HG02852 (cell line): ENCODE measurements around the gene TEAD1.

Experiments
- ATAC-seq: cut with Tn5 transposase; IDR thresholded peaks from one replicate; pipeline ENCODE4 v1.9.1; 2021; ENCODE audit warnings: mild to moderate bottlenecking, moderate library complexity; ENCODE audit not compliant: unreplicated experiment

Gene TEAD1

DNA sequence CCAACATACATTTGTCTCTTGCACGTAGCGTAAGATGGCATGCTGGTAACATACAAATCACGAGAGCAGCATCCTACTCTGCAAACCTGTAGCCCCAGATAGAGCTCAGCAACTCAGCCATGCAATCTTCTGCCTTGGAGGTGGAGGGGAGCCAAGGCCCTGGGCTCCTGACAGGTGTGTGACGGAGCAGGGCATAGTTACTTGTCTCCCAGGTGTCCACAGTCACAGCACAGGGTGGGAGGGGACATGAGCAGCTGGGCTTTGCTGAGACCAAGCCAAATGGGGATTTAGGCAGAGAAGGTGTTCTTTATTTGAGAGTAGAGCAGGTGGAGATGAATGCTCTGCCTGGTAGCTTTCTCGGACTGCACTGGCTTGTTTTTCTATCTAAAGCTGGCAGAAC is 111.7 kb downstream of the TEAD1 start:
- ATAC-seq: no peak

GRCh38 chr11:12786450-12786849 is 112.2 kb downstream of the TEAD1 start:
- no peak for ATAC-seq

- ATAC-seq: no peak
Observed at GRCh38 chr11:12786891-12787290, 112.7 kb downstream of the TEAD1 start.

DNA sequence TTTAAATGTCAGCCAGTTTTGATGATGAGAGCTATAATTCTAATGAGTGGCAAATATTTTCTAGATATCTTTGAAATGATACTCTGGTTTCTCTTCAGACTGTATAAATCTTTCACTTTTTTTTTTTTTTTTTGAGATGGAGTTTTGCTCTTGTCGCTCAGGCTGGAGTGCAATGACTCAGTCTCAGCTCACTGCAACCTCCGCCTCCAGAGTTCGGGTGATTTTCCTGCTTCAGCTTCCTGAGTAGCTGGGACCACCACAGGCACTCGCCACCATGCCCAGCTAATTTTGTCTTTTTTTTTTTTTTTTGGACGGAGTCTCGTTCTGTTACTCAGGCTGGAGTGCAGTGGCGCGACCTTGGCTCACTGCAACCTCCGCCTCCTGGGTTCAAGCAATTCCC is 113.6 kb downstream of the TEAD1 start:
- no peak for ATAC-seq

DNA sequence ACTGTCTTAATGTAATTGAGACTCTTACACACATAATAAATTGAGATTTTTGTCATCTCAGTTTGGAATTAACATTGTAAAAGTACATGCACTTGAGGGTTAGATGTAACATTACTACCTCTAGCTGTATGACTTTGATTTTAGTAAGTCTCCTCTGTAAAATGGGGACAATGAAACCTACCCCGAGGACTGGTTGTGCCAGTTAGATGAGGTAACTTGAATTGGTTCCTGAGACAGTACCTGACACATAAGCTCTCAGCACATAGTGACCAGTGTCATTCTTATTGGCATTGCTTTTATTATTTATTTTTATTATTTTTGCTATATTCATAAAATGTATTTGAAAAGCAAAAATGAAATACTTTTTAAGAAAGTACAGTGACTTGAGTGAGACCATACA is 114.8 kb downstream of the TEAD1 start:
- no peak for ATAC-seq

GRCh38 chr11:12789596-12790215 is 115.5 kb downstream of the TEAD1 start:
- no peak for ATAC-seq

GRCh38 chr11:12790861-12791616 is 116.8 kb downstream of the TEAD1 start:
- no peak for ATAC-seq

DNA sequence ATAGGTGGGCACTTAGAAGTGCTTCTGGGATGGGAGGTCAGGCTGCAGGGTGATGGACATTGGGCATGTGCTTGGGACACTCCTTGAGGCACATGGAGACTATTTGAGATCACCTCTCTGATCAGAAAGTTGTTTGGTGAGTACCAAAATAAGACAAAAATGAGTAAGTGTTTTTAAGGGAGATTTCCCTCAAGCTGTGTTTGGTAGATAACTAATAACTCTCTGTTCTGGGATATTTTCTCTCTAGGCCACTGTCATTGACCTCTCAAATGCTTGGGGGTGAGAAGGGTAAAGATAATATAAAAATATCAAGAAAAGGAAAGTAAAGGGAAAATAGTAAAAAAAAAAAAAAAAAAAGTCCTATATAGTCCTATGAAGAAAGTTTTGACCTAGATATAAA is 117.8 kb downstream of the TEAD1 start:
- no peak for ATAC-seq

GRCh38 chr11:12792590-12792989 is 118.4 kb downstream of the TEAD1 start:
- ATAC-seq: no peak

- ATAC-seq: no peak
Observed at GRCh38 chr11:12793065-12793464, 118.8 kb downstream of the TEAD1 start.

- ATAC-seq: no peak
Observed at GRCh38 chr11:12793506-12793905, 119.3 kb downstream of the TEAD1 start.

DNA sequence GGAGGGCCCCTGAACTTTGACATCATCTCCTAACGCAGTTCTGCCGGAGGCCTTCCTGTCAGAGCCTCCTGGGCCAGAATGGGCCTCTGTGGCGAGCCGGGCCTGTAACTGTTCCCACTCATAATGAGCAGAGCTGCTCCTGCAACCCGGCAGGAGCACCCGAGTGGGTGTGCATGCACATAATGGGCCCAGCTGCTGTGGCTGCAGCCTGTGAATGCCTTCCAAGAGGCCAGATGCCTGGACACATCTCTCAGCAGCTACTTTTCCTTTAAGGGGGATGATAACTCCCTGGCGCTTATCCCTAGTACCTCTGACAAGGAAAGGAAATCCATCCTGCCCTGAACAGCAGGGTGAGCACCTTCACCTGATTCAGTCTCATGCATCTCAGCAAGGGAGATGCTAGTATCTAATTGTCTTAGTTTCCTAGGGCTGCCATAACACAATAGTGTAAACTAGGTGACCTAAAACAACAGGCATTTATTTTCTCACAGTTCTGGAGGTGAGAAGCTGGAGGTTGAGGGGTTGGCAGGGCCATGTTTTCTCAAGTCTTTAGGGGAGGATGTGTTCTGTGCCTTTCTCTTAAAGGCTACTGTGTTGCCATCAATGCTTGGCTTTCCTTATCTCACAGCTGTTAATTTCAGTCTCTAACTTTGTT is 120.5 kb downstream of the TEAD1 start:
- no peak for ATAC-seq

DNA sequence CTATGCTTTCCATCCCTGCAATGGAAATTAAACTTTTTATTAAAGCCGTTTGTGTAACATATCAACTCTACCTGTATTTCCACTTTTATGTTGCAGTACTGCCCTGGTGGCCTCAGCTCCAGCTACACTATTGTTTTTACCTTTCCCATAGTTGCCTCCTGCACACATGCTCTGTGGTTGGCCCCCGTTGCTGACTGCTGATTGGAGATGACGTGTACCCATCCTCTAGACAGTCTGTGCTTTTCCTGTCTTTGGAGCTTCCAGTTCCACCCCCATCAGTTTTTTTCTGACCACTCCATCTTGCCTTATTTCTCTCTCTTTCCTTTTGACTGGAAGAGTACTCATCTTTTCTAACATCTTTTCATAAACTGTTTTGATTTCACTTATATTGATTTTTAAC is 123.8 kb downstream of the TEAD1 start:
- ATAC-seq: no peak

DNA sequence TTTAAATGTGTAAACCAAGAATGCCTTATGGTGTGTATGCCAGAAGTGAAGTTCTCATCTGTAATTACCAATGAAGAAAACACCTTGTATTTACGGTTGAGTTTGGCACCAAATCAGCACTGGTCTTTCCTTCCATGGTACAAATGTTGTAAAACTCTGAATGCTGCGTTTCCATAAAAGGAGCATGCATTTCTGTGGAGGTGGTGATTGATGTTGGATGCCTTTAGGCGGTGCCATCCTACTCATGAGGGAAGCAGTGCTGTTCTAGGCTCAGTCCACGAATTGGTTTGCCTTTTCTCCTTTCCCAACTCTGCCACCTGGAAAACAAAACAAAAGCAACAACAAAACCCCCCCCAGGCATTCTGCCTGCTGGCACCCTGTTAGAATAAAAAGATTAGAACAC is 124.4 kb downstream of the TEAD1 start:
- no peak for ATAC-seq

GRCh38 chr11:12799334-12799835 is 125.2 kb downstream of the TEAD1 start:
- no peak for ATAC-seq

DNA sequence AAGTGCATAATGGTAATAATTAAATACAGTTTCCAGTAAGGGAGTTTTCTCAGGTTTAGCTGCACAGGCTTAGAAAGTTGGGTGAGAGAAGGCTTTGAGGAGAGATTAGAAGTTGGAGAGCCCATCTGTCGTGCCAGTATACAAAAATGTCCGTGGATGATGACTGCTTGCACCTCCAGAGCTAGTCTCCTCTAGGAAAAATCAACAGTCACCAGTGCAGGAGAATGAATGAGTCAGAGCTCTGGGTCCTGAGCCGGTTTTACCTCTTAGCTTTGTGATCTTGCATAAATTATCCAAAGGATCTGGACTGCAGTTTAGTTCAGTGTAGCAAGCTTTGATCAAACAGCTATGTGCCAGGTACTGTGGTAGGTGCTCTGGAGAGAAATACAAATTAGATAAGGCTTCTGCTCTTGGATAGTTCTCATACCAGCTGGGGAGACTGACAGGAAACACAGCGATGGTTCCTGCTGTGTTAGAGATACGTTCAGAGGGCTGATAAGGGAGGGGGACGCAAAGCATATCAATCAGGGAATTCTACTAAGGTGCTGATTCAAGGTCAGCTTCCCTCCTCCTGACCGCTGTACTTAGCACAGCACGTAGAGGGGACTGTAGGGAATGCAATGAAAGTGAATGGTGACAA is 125.9 kb downstream of the TEAD1 start:
- ATAC-seq: no peak

DNA sequence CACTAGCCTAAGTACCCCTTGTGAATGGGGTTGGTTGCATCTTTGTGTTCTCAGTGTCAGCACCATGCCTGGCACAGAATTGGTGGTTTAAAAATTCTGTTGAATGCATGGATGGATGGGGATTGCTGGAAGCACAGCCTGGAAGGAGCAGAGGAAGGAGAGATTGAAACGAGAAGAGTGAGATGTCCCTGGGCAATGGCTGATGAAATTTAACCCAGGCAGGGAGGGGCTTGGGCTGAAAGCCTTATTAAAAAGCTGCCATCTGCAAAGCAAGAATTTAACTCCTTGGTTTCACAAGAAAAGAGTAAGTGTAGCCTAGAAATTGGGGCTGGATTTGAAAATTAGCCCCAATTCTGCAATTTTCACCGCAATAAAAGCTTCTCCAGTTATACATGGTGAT is 126.7 kb downstream of the TEAD1 start:
- no peak for ATAC-seq

- no peak for ATAC-seq
Observed at GRCh38 chr11:12801976-12802375, 127.8 kb downstream of the TEAD1 start.

- ATAC-seq: no peak
Observed at GRCh38 chr11:12802418-12803085, 128.3 kb downstream of the TEAD1 start.

GRCh38 chr11:12803086-12803826 is 129.0 kb downstream of the TEAD1 start:
- no peak for ATAC-seq
